NCI-H226 (cell line): Measurements from ENCODE around the gene GPR137.

Source experiments
- DNase-seq: peaks from one replicate; pipeline ENCODE4 v3.0.0-alpha.2; 2015

The GPR137 gene

GRCh38 chr11:64265176-64266160 lies 20.2 kb upstream of the GPR137 start:
- no peak for DNase-seq

- DNase-seq, result peak; percentile 45
Measured at GRCh38 chr11:64266339-64266738, 19.3 kb upstream of the GPR137 start.

- DNase-seq, result no peak
Measured at GRCh38 chr11:64267207-64267945, 18.3 kb upstream of the GPR137 start.

GRCh38 chr11:64268025-64268892 lies 17.4 kb upstream of the GPR137 start:
- DNase-seq, result peak; percentile 95

GRCh38 chr11:64268893-64269539 lies 16.6 kb upstream of the GPR137 start:
- peak; percentile 77 for DNase-seq

- peak; percentile 100 for DNase-seq
Measured at GRCh38 chr11:64269540-64270220, 16.0 kb upstream of the GPR137 start.

GRCh38 chr11:64275031-64275800 lies 10.4 kb upstream of the GPR137 start:
- no peak for DNase-seq

- DNase-seq, result no peak
Measured at GRCh38 chr11:64275841-64276240, 9.8 kb upstream of the GPR137 start.

GRCh38 chr11:64276653-64277431 lies 8.8 kb upstream of the GPR137 start:
- DNase-seq, result peak; percentile 99

- no peak for DNase-seq
Measured at GRCh38 chr11:64278576-64279190, 7.0 kb upstream of the GPR137 start.

GRCh38 chr11:64281957-64282770 lies 3.5 kb upstream of the GPR137 start:
- no peak for DNase-seq

GRCh38 chr11:64283092-64283491 lies 2.6 kb upstream of the GPR137 start:
- no peak for DNase-seq

- peak; percentile 89 for DNase-seq
Measured at GRCh38 chr11:64284048-64284961, 1.3 kb upstream of the GPR137 start, which contains the start of gene BAD. Gene BAD (minus strand): TSS chr11:64284665. CDS start chr11:64284368, 297 bp downstream.

GRCh38 chr11:64285885-64286800 lies 495 bp downstream of the GPR137 start:
- DNase-seq, result no peak

GRCh38 chr11:64286801-64287159 lies 1.1 kb downstream of the GPR137 start:
- DNase-seq, result no peak

GRCh38 chr11:64287676-64288352 lies 2.2 kb downstream of the GPR137 start:
- DNase-seq, result no peak
